Tibial nerve (tissue), 4 donors: ENCODE measurements around the gene SEMA3G. TPM values are rescaled to one million over a fixed set of nuclear protein-coding genes. Genes with fewer than 3 reads are reported as not detected.

Source experiments
- DNase-seq, 2 donors: peaks; one replicate each; pipeline ENCODE4 v3.0.0-alpha.2; 2019; ENCODE audit warnings: low spot score in 2 of 2
- H3K27ac ChIP-seq, 4 donors: fragments of 200-600 bp; sonication (generic) in 3 of 4; one replicate each; pipeline ENCODE4 v1.5.1; 2017 to 2019; ENCODE audit warnings: mild to moderate bottlenecking in 1 of 4
- H3K27me3 ChIP-seq, 2 donors: fragments of 200-600 bp; sonication (generic) in 1 of 2; one replicate each; pipeline versions ENCODE4 v1.5.1 to v1.6.0; 2017 to 2019
- H3K36me3 ChIP-seq, 3 donors: fragments of 200-600 bp; sonication (generic); one replicate each; pipeline ENCODE4 v1.5.1; 2018 to 2019
- H3K4me1 ChIP-seq, 4 donors: fragments of 200-600 bp; sonication (generic) in 3 of 4; one replicate each; pipeline ENCODE4 v1.5.1; 2017 to 2019
- H3K4me3 ChIP-seq, 4 donors: fragments of 200-600 bp; sonication (generic) in 3 of 4; one replicate each; pipeline ENCODE4 v1.5.1; 2017 to 2019; ENCODE audit warnings: mild to moderate bottlenecking in 1 of 4, moderate library complexity in 1 of 4
- H3K9me3 ChIP-seq, 4 donors: fragments of 200-600 bp; sonication (generic) in 3 of 4; one replicate each; pipeline ENCODE4 v1.5.1; 2017 to 2019
- EP300 ChIP-seq, 2 donors: sonication (generic); formaldehyde crosslinking; IDR thresholded peaks; one replicate each; pipeline ENCODE4 v1.6.1; 2017; ENCODE audit warnings: antibody characterized with exemption in 2 of 2, mild to moderate bottlenecking in 1 of 2
- POLR2A ChIP-seq, 2 donors: fragments of 450-650 bp; IDR thresholded peaks; one replicate each; pipeline ENCODE4 v1.6.1; 2017; ENCODE audit warnings: antibody characterized with exemption in 2 of 2, mild to moderate bottlenecking in 2 of 2, moderate library complexity in 2 of 2
- WGBS, 2 donors: methylation state at CpG; one replicate each; pipeline ENCODE4 v1.1.5; 2018; 5-methylcytosine and 5-hydroxymethylcytosine counted together
- total RNA-seq, 4 donors: library from RNA; depleted of rRNA; stranded (reverse); fragments of >200 nt; gene quantifications; one replicate each; pipeline ENCODE4 v1.1.0, GENCODE V29; 2016
- TF ChIP-seq, protein P1 (sequence below), 5 experiments: fragments of 200-600 bp in 3 of 5; fragments of 450-650 bp in 2 of 5; sonication (generic) in 3 of 5; IDR thresholded peaks; one replicate each; pipeline ENCODE4 v1.5.1; 2016 to 2019; ENCODE audit warnings: antibody characterized with exemption in 5 of 5, mild to moderate bottlenecking in 3 of 5, moderate library complexity in 2 of 5

The SEMA3G gene
- total RNA-seq, 4 donors from 2014 or later, result 11.5 to 67.5 (median 32.7) TPM

- peak overlapping the region in 1 of 4 donors; percentile 40 for H3K27ac ChIP-seq
- H3K4me1 ChIP-seq, result peaks cover 0 to 20% (median 16%) of the 10 kb centered on the region in 4 donors
- WGBS, 2 donors, result 6 to 15% methylated on average over 7 of the region's 7 CpGs
- TF ChIP-seq, protein P1, sequence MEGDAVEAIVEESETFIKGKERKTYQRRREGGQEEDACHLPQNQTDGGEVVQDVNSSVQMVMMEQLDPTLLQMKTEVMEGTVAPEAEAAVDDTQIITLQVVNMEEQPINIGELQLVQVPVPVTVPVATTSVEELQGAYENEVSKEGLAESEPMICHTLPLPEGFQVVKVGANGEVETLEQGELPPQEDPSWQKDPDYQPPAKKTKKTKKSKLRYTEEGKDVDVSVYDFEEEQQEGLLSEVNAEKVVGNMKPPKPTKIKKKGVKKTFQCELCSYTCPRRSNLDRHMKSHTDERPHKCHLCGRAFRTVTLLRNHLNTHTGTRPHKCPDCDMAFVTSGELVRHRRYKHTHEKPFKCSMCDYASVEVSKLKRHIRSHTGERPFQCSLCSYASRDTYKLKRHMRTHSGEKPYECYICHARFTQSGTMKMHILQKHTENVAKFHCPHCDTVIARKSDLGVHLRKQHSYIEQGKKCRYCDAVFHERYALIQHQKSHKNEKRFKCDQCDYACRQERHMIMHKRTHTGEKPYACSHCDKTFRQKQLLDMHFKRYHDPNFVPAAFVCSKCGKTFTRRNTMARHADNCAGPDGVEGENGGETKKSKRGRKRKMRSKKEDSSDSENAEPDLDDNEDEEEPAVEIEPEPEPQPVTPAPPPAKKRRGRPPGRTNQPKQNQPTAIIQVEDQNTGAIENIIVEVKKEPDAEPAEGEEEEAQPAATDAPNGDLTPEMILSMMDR (IDR thresholded peaks at IDR 0.05), result peak; percentile 51 to 90 (median 76)
- TF ChIP-seq POLR2A (IDR thresholded peaks at IDR 0.05), result no peak
- TF ChIP-seq EP300 (IDR thresholded peaks at IDR 0.05), result peak in 1 of 2 donors; percentile 56
- H3K36me3 ChIP-seq, result no peaks in the 10 kb centered on the region
- DNase-seq, result peak; percentile 63 to 90
- H3K27me3 ChIP-seq, result no peaks in the 10 kb centered on the region
- H3K4me3 ChIP-seq, result no peak overlapping the region
- H3K9me3 ChIP-seq, result no peaks in the 10 kb centered on the region
Measured at GRCh38 chr3:52428151-52429005, 16.5 kb downstream of the SEMA3G start.

- Histone ChIP-seq H3K9me3 (no peaks in the 10 kb centered on the region), H3K4me3 (no peak overlapping the region), H3K27me3 (no peaks in the 10 kb centered on the region), H3K36me3 (peaks cover 0 to 24% (median 0%) of the 10 kb centered on the region in 3 donors), H3K27ac (no peak overlapping the region), H3K4me1 (no peaks in the 10 kb centered on the region)
- TF ChIP-seq EP300 (IDR thresholded peaks at IDR 0.05) (no peak), POLR2A (IDR thresholded peaks at IDR 0.05) (no peak)
- 52 to 60% methylated on average over 5 of the region's 5 CpGs for WGBS, 2 donors
- no peak for DNase-seq
Measured at GRCh38 chr3:52423173-52423572, 21.7 kb downstream of the SEMA3G start.

DNA sequence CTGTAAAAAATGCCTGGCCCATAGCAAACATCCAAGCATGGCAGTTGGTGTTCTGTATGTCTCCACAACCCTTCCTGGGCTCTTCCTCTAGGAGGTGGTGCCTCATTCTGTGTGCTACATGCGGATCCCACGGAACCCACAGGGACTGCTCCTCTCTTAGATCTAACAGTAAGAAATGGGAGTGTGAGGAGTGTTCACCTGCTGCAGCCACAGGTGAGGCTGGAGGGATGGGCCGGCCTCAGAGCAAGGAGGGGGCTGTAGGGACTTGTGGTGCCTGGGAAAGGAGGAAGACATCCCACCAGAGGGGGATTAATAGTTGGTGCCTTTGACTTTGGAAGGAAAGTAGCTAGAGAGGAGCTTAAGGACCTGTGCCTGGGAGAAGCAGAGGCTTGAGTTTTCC is 22.2 kb downstream of the SEMA3G start:
- no peak for TF ChIP-seq EP300 (IDR thresholded peaks at IDR 0.05)
- TF ChIP-seq, protein P1 (IDR thresholded peaks at IDR 0.05), result no peak
- TF ChIP-seq POLR2A (IDR thresholded peaks at IDR 0.05), result no peak
- 92 to 93% methylated on average over 3 of the region's 3 CpGs for WGBS, 2 donors
- Histone ChIP-seq H3K4me1 (no peaks in the 10 kb centered on the region), H3K27me3 (no peaks in the 10 kb centered on the region), H3K27ac (no peak overlapping the region), H3K9me3 (no peaks in the 10 kb centered on the region), H3K4me3 (no peak overlapping the region), H3K36me3 (peaks cover 0 to 24% (median 0%) of the 10 kb centered on the region in 3 donors)
- no peak for DNase-seq

- peaks cover 0 to 36% (median 0%) of the 10 kb centered on the region in 3 donors for H3K36me3 ChIP-seq
- no peaks in the 10 kb centered on the region for H3K9me3 ChIP-seq
- TF ChIP-seq, protein P1 (IDR thresholded peaks at IDR 0.05), result no peak
- TF ChIP-seq POLR2A (IDR thresholded peaks at IDR 0.05) (no peak), EP300 (IDR thresholded peaks at IDR 0.05) (no peak)
- no peak for DNase-seq
- no peaks in the 10 kb centered on the region for H3K27me3 ChIP-seq
- H3K27ac ChIP-seq, result no peak overlapping the region
- WGBS, 2 donors, result 70 to 73% methylated on average over 2 of the region's 2 CpGs
- H3K4me1 ChIP-seq, result no peaks in the 10 kb centered on the region
- no peak overlapping the region for H3K4me3 ChIP-seq
Measured at GRCh38 chr3:52420388-52420787, 24.5 kb downstream of the SEMA3G start.

DNA sequence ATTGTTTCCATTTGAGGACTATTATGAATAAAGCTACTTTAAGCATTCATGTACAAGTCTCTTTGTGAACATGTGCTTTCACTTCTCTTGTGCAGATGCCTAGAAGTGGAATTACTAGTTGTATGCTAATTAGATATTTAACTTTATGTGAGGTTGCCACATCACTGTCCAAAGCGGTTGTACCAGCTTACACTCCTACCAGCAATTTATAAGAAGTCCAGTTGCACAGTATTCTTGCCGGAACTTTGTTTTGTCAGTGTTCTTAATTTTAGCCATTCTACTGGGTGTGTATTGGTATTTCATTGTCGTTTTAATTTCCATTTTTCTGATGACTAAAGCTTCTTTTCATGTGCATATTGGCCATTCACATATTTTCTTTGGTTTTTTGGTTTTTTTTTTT is 29.1 kb downstream of the SEMA3G start:
- Histone ChIP-seq H3K27ac (no peak overlapping the region), H3K4me3 (no peak overlapping the region), H3K4me1 (peaks cover 0 to 28% (median 18%) of the 10 kb centered on the region in 4 donors), H3K36me3 (peaks cover 0 to 25% (median 0%) of the 10 kb centered on the region in 3 donors), H3K9me3 (no peaks in the 10 kb centered on the region), H3K27me3 (no peaks in the 10 kb centered on the region)
- TF ChIP-seq, protein P1 (IDR thresholded peaks at IDR 0.05), result no peak
- TF ChIP-seq POLR2A (IDR thresholded peaks at IDR 0.05), result no peak
- no peak for TF ChIP-seq EP300 (IDR thresholded peaks at IDR 0.05)
- DNase-seq, result no peak
- 83 to 86% methylated on average over 3 of the region's 3 CpGs for WGBS, 2 donors
